K562 (cell line): ENCODE data around the gene ANO8. TPM values are rescaled to one million over a fixed set of nuclear protein-coding genes. Genes with fewer than 3 reads are reported as not detected.

Source experiments
- DDX20 ChIP-seq: fragments of 450-650 bp; IDR thresholded peaks from 2 replicates; pipeline ENCODE4 v1.6.1; 2016; ENCODE audit warnings: missing genetic modification characterization, low read depth, mild to moderate bottlenecking, missing compliant biosample characterization, moderate library complexity
- IRF1 ChIP-seq: sonication (generic); formaldehyde crosslinking; IDR thresholded peaks from 2 replicates; pipeline ENCODE4 v1.8.0; 2022; ENCODE audit warnings: missing genetic modification reagents, mild to moderate bottlenecking, borderline replicate concordance
- MEF2A ChIP-seq: IDR thresholded peaks from 2 replicates; pipeline ENCODE4 v1.6.1; 2011; ENCODE audit warnings: low read depth, mild to moderate bottlenecking, low read length, moderate library complexity; ENCODE audit not compliant: control insufficient read depth
- MITF ChIP-seq: IDR thresholded peaks from 2 replicates; pipeline ENCODE4 v1.6.1; 2014; ENCODE audit warnings: antibody characterized with exemption
- NCOA4 ChIP-seq: fragments of 450-650 bp; IDR thresholded peaks from 2 replicates; pipeline ENCODE4 v1.6.1; 2018; ENCODE audit warnings: mild to moderate bottlenecking; ENCODE audit not compliant: partially characterized antibody
- NCOR1 ChIP-seq: fragments of 450-650 bp; IDR thresholded peaks from 2 replicates; pipeline ENCODE4 v1.6.1; 2016; ENCODE audit warnings: mild to moderate bottlenecking, moderate library complexity
- PTTG1 ChIP-seq: fragments of 450-650 bp; IDR thresholded peaks from 2 replicates; pipeline ENCODE4 v1.6.1; 2016; ENCODE audit warnings: low read depth, mild to moderate bottlenecking, missing genetic modification characterization, missing compliant biosample characterization
- RBM15 ChIP-seq: fragments of 200-400 bp; formaldehyde crosslinking; IDR thresholded peaks from 2 replicates; pipeline ENCODE4 v1.6.1; 2018; ENCODE audit warnings: mild to moderate bottlenecking, low read length, moderate library complexity; ENCODE audit not compliant: insufficient read depth
- RBM39 ChIP-seq: fragments of 200-400 bp; formaldehyde crosslinking; optimal IDR thresholded peaks from 2 replicates; pipeline ENCODE3; 2018; ENCODE audit warnings: low read depth, low read length
- RNF2 ChIP-seq: sonication (generic); IDR thresholded peaks from 2 replicates; pipeline ENCODE4 v1.6.1; 2016
- TSC22D4 ChIP-seq: fragments of 450-650 bp; IDR thresholded peaks from 2 replicates; pipeline ENCODE4 v1.6.1; 2016; ENCODE audit warnings: missing genetic modification characterization, missing biosample characterization, control low read depth
- ZBTB11 ChIP-seq, 3 experiments: fragments of 200-800 bp in 1 of 3; fragments of 250-450 bp in 1 of 3; fragments of 450-650 bp in 1 of 3; sonication (Bioruptor Pico) in 1 of 3; sonication (Bioruptor generic) in 1 of 3; formaldehyde crosslinking in 1 of 3; IDR thresholded peaks; 2 replicates each; pipeline versions ENCODE4 v1.6.1 to v1.8.0; 2016 to 2022; ENCODE audit warnings: mild to moderate bottlenecking in 2 of 3, missing genetic modification characterization in 2 of 3, missing compliant biosample characterization in 1 of 3, moderate library complexity in 1 of 3
- ZNF41 ChIP-seq: fragments of 250-450 bp; sonication (Bioruptor Pico); conservative IDR thresholded peaks from 2 replicates; pipeline ENCODE4 v1.4.0; 2020; ENCODE audit warnings: mild to moderate bottlenecking
- ZNF57 ChIP-seq: fragments of 450-650 bp; formaldehyde crosslinking; IDR thresholded peaks from 2 replicates; pipeline ENCODE4 v1.4.0; 2020; ENCODE audit warnings: mild to moderate bottlenecking, moderate library complexity
- polyA plus RNA-seq, 8 experiments: library from polyadenylated mRNA; depleted of rRNA in 4 of 8; stranded (reverse) in 5 of 8; unstranded in 3 of 8; fragments of >200 nt; fragmentation: Nextera tagmentation in 2 of 8; fragmentation: Illumina TruSeq in 1 of 8; extraction: Ambion mirVana in 2 of 8; extraction: Trizol in 1 of 8; gene quantifications; 2 replicates each; pipeline versions ENCODE4 v1.2.1 to v1.2.3, GENCODE V29; 2011 to 2014; ENCODE audit warnings: inconsistent platforms in 1 of 8, missing spikeins in 1 of 8
- total RNA-seq, 7 experiments: library from RNA; depleted of rRNA in 6 of 7; stranded (reverse); fragments of >200 nt in 6 of 7; fragmentation: Illumina TruSeq in 2 of 7; extraction: Trizol in 2 of 7; gene quantifications; 2 replicates each; pipeline versions ENCODE4 v1.2.1 to v1.2.3, GENCODE V29; 2011 to 2021; ENCODE audit warnings: low replicate concordance in 1 of 7
- TF ChIP-seq, protein P1 (sequence below), 3 experiments: fragments of 200-800 bp in 1 of 3; sonication (Bioruptor generic) in 1 of 3; sonication (generic) in 1 of 3; formaldehyde crosslinking in 1 of 3; IDR thresholded peaks; 2 replicates each; pipeline versions ENCODE4 v1.6.1 to v1.8.0; 2016 to 2022; ENCODE audit warnings: mild to moderate bottlenecking in 2 of 3, missing compliant biosample characterization in 2 of 3, missing genetic modification characterization in 2 of 3, missing genetic modification reagents in 1 of 3
- TF ChIP-seq, protein P2 (sequence below): sonication (generic); formaldehyde crosslinking; IDR thresholded peaks from 2 replicates; pipeline ENCODE4 v1.8.1; 2023; ENCODE audit warnings: mild to moderate bottlenecking, missing genetic modification reagents
- TF ChIP-seq, protein P3 (sequence below): sonication (generic); formaldehyde crosslinking; IDR thresholded peaks from 2 replicates; pipeline ENCODE4 v1.8.0; 2022; ENCODE audit warnings: mild to moderate bottlenecking, missing genetic modification reagents

ANO8 gene
- total and polyA plus RNA-seq, 9 of the 15 experiments (the other 6 are each of a cell fraction or from before 2014, with no cell fraction given) = 0.07 to 7.6 (median 2.3) TPM; not detected in 1

- TF ChIP-seq ZBTB11 (CRISPR knock-in tag; IDR thresholded peaks at IDR 0.05) (no peak), RNF2 (peak; percentile 89), IRF1 (no peak; the same call in 1 of the 2 replicates), PTTG1 (tag) (no peak), RBM15 (no peak), ZNF57 (CRISPR knock-in tag) (no peak), MEF2A (no peak), RBM39 (peak; percentile 50), DDX20 (tag) (no peak), ZNF41 (CRISPR knock-in tag) (no peak), TSC22D4 (tag) (no peak), MITF (0 out of 2 replicates have a peak, but pooled peaks have one; percentile 6), NCOA4 (no peak), NCOR1 (no peak)
- TF ChIP-seq, protein P1, sequence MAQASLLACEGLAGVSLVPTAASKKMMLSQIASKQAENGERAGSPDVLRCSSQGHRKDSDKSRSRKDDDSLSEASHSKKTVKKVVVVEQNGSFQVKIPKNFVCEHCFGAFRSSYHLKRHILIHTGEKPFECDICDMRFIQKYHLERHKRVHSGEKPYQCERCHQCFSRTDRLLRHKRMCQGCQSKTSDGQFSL (CRISPR knock-in tag; IDR thresholded peaks at IDR 0.05) = no peak
- TF ChIP-seq, protein P1 (tag; IDR thresholded peaks at IDR 0.05) = no peak
- TF ChIP-seq, protein P2, sequence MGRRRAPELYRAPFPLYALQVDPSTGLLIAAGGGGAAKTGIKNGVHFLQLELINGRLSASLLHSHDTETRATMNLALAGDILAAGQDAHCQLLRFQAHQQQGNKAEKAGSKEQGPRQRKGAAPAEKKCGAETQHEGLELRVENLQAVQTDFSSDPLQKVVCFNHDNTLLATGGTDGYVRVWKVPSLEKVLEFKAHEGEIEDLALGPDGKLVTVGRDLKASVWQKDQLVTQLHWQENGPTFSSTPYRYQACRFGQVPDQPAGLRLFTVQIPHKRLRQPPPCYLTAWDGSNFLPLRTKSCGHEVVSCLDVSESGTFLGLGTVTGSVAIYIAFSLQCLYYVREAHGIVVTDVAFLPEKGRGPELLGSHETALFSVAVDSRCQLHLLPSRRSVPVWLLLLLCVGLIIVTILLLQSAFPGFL (CRISPR knock-in tag) = no peak
- TF ChIP-seq, protein P3, sequence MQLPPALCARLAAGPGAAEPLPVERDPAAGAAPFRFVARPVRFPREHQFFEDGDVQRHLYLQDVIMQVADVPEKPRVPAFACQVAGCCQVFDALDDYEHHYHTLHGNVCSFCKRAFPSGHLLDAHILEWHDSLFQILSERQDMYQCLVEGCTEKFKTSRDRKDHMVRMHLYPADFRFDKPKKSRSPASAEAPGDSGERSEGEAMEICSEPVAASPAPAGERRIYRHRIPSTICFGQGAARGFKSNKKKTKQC (CRISPR knock-in tag) = no peak
These were observed 843 bp downstream of the ANO8 start (continued) for GRCh38 chr19:17333611-17334413.
